Mesenchymal stem cell (in vitro differentiated cells and primary cell): Measurements from ENCODE around the gene R3HCC1L.

Source experiments
- DNase-seq: peaks from one replicate; pipeline ENCODE4 v3.0.0-alpha.2; 2013
- H2AFZ ChIP-seq: one replicate; pipeline ENCODE4 v1.6.1; 2013; ENCODE audit warnings: low read depth, mild to moderate bottlenecking, control low read depth, inconsistent platforms, low read length, moderate library complexity
- H2AK5ac ChIP-seq: 2 replicates; pipeline ENCODE4 v1.6.1; 2013; ENCODE audit warnings: low read length, moderate library complexity, mild to moderate bottlenecking, inconsistent platforms; ENCODE audit not compliant: severe bottlenecking
- H2BK120ac ChIP-seq: one replicate; pipeline ENCODE4 v1.6.1; 2013; ENCODE audit warnings: low read depth, mild to moderate bottlenecking, inconsistent platforms, low read length, moderate library complexity
- H2BK12ac ChIP-seq, 2 experiments: one replicate each; pipeline ENCODE4 v1.6.1; 2013; ENCODE audit warnings: inconsistent platforms in 2 of 2, low read length in 2 of 2, mild to moderate bottlenecking in 2 of 2, moderate library complexity in 2 of 2, control low read depth in 1 of 2
- H2BK15ac ChIP-seq: one replicate; pipeline ENCODE4 v1.6.1; 2013; ENCODE audit warnings: mild to moderate bottlenecking, low read depth, inconsistent platforms; ENCODE audit not compliant: poor library complexity, severe bottlenecking
- H2BK5ac ChIP-seq: 2 replicates; pipeline ENCODE4 v1.6.1; 2013; ENCODE audit warnings: low read depth, mild to moderate bottlenecking, low read length, control low read depth, inconsistent platforms; ENCODE audit not compliant: poor library complexity, severe bottlenecking
- H3K14ac ChIP-seq, 2 experiments: one replicate each; pipeline ENCODE4 v1.6.1; 2013; ENCODE audit warnings: inconsistent platforms in 2 of 2, low read length in 2 of 2, control low read depth in 1 of 2, mild to moderate bottlenecking in 1 of 2, moderate library complexity in 1 of 2
- H3K18ac ChIP-seq, 2 experiments: one replicate each; pipeline ENCODE4 v1.6.1; 2013; ENCODE audit warnings: inconsistent platforms in 2 of 2, low read length in 2 of 2, control low read depth in 1 of 2, low read depth in 1 of 2, mild to moderate bottlenecking in 1 of 2
- H3K23ac ChIP-seq, 2 experiments: one replicate each; pipeline ENCODE4 v1.6.1; 2013; ENCODE audit warnings: inconsistent platforms in 2 of 2, low read length in 2 of 2, mild to moderate bottlenecking in 2 of 2, moderate library complexity in 2 of 2, control low read depth in 1 of 2
- H3K27ac ChIP-seq: 2 replicates; pipeline ENCODE4 v1.5.1; 2013; ENCODE audit warnings: mild to moderate bottlenecking, moderate library complexity, low read length, control low read depth, inconsistent platforms; ENCODE audit not compliant: poor library complexity, severe bottlenecking
- H3K27me3 ChIP-seq, 2 experiments: 2 replicates each; pipeline versions ENCODE4 v1.6.1 to v1.7.0; 2013; ENCODE audit warnings: low read length in 2 of 2, mild to moderate bottlenecking in 2 of 2, moderate library complexity in 2 of 2, control low read depth in 1 of 2, inconsistent platforms in 1 of 2; ENCODE audit not compliant: control insufficient read depth in 1 of 2, insufficient read depth in 1 of 2
- H3K36me3 ChIP-seq, 2 experiments: 2 replicates each; pipeline versions ENCODE4 v1.6.1 to v1.7.0; 2013; ENCODE audit warnings: low read length in 2 of 2, control low read depth in 1 of 2, inconsistent platforms in 1 of 2, low read depth in 1 of 2, mild to moderate bottlenecking in 1 of 2; ENCODE audit not compliant: insufficient read depth in 2 of 2, control insufficient read depth in 1 of 2
- H3K4ac ChIP-seq, 2 experiments: one replicate each; pipeline ENCODE4 v1.6.1; 2013; ENCODE audit warnings: inconsistent platforms in 2 of 2, low read length in 2 of 2, mild to moderate bottlenecking in 2 of 2, moderate library complexity in 2 of 2, control low read depth in 1 of 2, low read depth in 1 of 2
- H3K4me1 ChIP-seq: 2 replicates; pipeline ENCODE4 v1.6.1; 2013; ENCODE audit warnings: low read depth, low read length, control low read depth; ENCODE audit not compliant: control insufficient read depth, insufficient read depth
- H3K4me2 ChIP-seq: 2 replicates; pipeline ENCODE4 v1.6.1; 2013; ENCODE audit warnings: low read length, mild to moderate bottlenecking, inconsistent platforms; ENCODE audit not compliant: poor library complexity, severe bottlenecking
- H3K4me3 ChIP-seq, 2 experiments: 2 replicates each; pipeline versions ENCODE4 v1.5.1 to v1.7.0; 2013; ENCODE audit warnings: low read length in 2 of 2, mild to moderate bottlenecking in 2 of 2, control low read depth in 1 of 2, low read depth in 1 of 2; ENCODE audit not compliant: insufficient read depth in 1 of 2
- H3K79me1 ChIP-seq: replicated peaks from 2 replicates; pipeline ENCODE4 v1.6.1; 2013; ENCODE audit warnings: mild to moderate bottlenecking, control low read depth, low read length, inconsistent platforms; ENCODE audit not compliant: poor library complexity, severe bottlenecking
- H3K9ac ChIP-seq: 2 replicates; pipeline ENCODE4 v1.7.0; 2013; ENCODE audit warnings: mild to moderate bottlenecking, low read length, moderate library complexity
- H3K9me3 ChIP-seq: 2 replicates; pipeline ENCODE4 v1.7.0; 2013; ENCODE audit warnings: mild to moderate bottlenecking, low read length; ENCODE audit not compliant: control insufficient read depth
- H4K8ac ChIP-seq: one replicate; pipeline ENCODE4 v1.6.1; 2013; ENCODE audit warnings: inconsistent platforms, mild to moderate bottlenecking, low read length, moderate library complexity
- H4K91ac ChIP-seq: one replicate; pipeline ENCODE4 v1.6.1; 2013; ENCODE audit warnings: mild to moderate bottlenecking, low read length, inconsistent platforms
- WGBS: methylation state at CpG from one replicate; pipeline ENCODE4 v1.1.7; 2013; ENCODE audit warnings: mixed read lengths; 5-methylcytosine and 5-hydroxymethylcytosine counted together

R3HCC1L gene

DNA sequence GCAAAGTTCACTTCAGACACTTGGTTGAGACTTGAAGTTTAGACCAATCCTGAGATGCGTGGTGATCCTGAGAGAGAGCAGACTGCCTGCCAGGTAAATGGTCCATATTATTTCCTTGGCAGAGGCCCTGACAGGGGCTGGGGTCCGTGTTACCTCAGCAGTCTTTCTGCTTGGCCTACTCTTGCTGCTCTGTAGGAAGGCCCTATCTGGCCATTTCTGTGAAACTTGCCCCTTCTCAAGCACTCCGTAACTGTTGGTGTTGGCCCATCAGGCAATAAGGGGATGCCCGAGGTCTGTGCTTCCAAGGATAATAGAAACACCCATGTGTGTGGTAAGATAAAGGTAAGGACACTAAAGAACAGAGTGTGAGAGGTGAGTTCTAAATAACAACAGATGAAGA is 113.6 kb downstream of the R3HCC1L start:
- no peak for DNase-seq
- no peaks in the 10 kb centered on the region for H3K9me3 ChIP-seq
- no peak overlapping the region for H3K27ac ChIP-seq
- H2BK15ac ChIP-seq: no peak overlapping the region
- 96% methylated on average over 4 of the region's 4 CpGs for WGBS
- no peak overlapping the region for H4K91ac ChIP-seq
- H2BK5ac ChIP-seq: no peak overlapping the region
- H3K27me3 ChIP-seq: no peaks in the 10 kb centered on the region
- no peak overlapping the region for H3K4me3 ChIP-seq
- H3K9ac ChIP-seq: no peak overlapping the region
- H3K18ac ChIP-seq: peak overlapping the region in 1 of 2 experiments; percentile 16
- H3K36me3 ChIP-seq: peaks cover 37 to 93% of the 10 kb centered on the region in 2 experiments
- H4K8ac ChIP-seq: no peak overlapping the region
- H3K23ac ChIP-seq: no peak overlapping the region
- H3K79me1 ChIP-seq: peaks cover 7% of the 10 kb centered on the region
- H2AK5ac ChIP-seq: no peak overlapping the region
- no peak overlapping the region for H3K4ac ChIP-seq
- H3K14ac ChIP-seq: no peak overlapping the region
- H3K4me2 ChIP-seq: no peak overlapping the region
- no peak overlapping the region for H2AFZ ChIP-seq
- H3K4me1 ChIP-seq: peaks cover 5% of the 10 kb centered on the region
- H2BK12ac ChIP-seq: peak overlapping the region in 1 of 2 experiments; percentile 17
- peak overlapping the region; percentile 56 for H2BK120ac ChIP-seq

GRCh38 chr10:98249134-98249533 is 114.7 kb downstream of the R3HCC1L start:
- H4K91ac ChIP-seq: no peak overlapping the region
- no peaks in the 10 kb centered on the region for H3K27me3 ChIP-seq
- H4K8ac ChIP-seq: no peak overlapping the region
- H3K23ac ChIP-seq: no peak overlapping the region
- no peak overlapping the region for H2AFZ ChIP-seq
- no peak overlapping the region for H2BK15ac ChIP-seq
- no peak overlapping the region for H3K4me3 ChIP-seq
- no peak overlapping the region for H2BK120ac ChIP-seq
- H2BK12ac ChIP-seq: no peak overlapping the region
- peaks cover 7% of the 10 kb centered on the region for H3K79me1 ChIP-seq
- no peak overlapping the region for H3K18ac ChIP-seq
- no peaks in the 10 kb centered on the region for H3K9me3 ChIP-seq
- H3K4me2 ChIP-seq: no peak overlapping the region
- 80% methylated on average over 2 of the region's 3 CpGs for WGBS
- DNase-seq: no peak
- peaks cover 42 to 99% of the 10 kb centered on the region in 2 experiments for H3K36me3 ChIP-seq
- H3K27ac ChIP-seq: no peak overlapping the region
- no peak overlapping the region for H3K14ac ChIP-seq
- H3K9ac ChIP-seq: no peak overlapping the region
- H3K4me1 ChIP-seq: peaks cover 6% of the 10 kb centered on the region
- no peak overlapping the region for H2AK5ac ChIP-seq
- H3K4ac ChIP-seq: no peak overlapping the region
- no peak overlapping the region for H2BK5ac ChIP-seq

DNA sequence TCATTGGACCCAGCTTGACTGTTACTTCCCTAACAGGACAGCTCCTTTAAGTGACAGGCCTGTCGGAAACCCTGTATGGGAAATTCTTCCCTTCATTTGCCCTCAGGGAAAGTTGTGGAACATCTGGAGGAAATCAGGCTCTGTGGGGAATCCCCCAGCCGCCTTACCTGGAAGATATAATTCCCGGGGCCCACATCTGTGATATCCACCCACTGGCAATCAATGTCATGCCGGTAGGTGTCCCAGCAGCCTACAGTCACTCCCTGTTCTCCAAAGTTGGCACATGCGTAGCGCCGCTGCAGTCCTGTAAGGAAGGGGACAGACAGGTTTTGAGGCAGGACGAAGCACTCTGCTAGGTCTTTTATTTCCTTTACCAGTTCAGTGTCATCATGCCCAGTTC is 116.9 kb downstream of the R3HCC1L start:
- Histone ChIP-seq H4K8ac (no peak overlapping the region), H4K91ac (no peak overlapping the region), H3K4ac (no peak overlapping the region), H3K14ac (no peak overlapping the region), H3K27ac (no peak overlapping the region), H2BK15ac (no peak overlapping the region), H2BK5ac (no peak overlapping the region), H3K36me3 (peaks cover 46 to 95% of the 10 kb centered on the region in 2 experiments), H2AK5ac (no peak overlapping the region), H3K79me1 (peaks cover 7% of the 10 kb centered on the region), H3K4me3 (no peak overlapping the region), H3K4me1 (peaks cover 12% of the 10 kb centered on the region), H3K9me3 (no peaks in the 10 kb centered on the region), H3K4me2 (no peak overlapping the region), H2BK12ac (no peak overlapping the region), H3K23ac (no peak overlapping the region), H3K18ac (no peak overlapping the region), H2BK120ac (no peak overlapping the region), H2AFZ (no peak overlapping the region), H3K9ac (no peak overlapping the region), H3K27me3 (no peaks in the 10 kb centered on the region)
- WGBS: 97% methylated on average over 8 of the region's 8 CpGs
- no peak for DNase-seq

GRCh38 chr10:98252464-98252863 is 118.0 kb downstream of the R3HCC1L start:
- Histone ChIP-seq H2BK5ac (no peak overlapping the region), H3K18ac (no peak overlapping the region), H2BK15ac (no peak overlapping the region), H3K27me3 (no peaks in the 10 kb centered on the region), H3K4me1 (peaks cover 9% of the 10 kb centered on the region), H3K4ac (no peak overlapping the region), H4K8ac (peak overlapping the region; percentile 47), H3K4me2 (no peak overlapping the region), H2AFZ (no peak overlapping the region), H3K27ac (no peak overlapping the region), H3K23ac (no peak overlapping the region), H3K4me3 (no peak overlapping the region), H4K91ac (no peak overlapping the region), H3K79me1 (peaks cover 7% of the 10 kb centered on the region), H3K14ac (no peak overlapping the region), H3K9ac (no peak overlapping the region), H3K36me3 (peaks cover 55 to 94% of the 10 kb centered on the region in 2 experiments), H3K9me3 (no peaks in the 10 kb centered on the region), H2AK5ac (no peak overlapping the region), H2BK12ac (no peak overlapping the region), H2BK120ac (no peak overlapping the region)
- DNase-seq: no peak
- 96% methylated on average over 7 of the region's 7 CpGs for WGBS
